HEK293 (cell line): ENCODE measurements around the gene FUOM.

Experiments
- AEBP2 ChIP-seq: fragments of 450-650 bp; formaldehyde crosslinking; IDR thresholded peaks from 2 replicates; pipeline ENCODE4 v1.5.1; 2016; ENCODE audit warnings: missing biosample characterization, missing genetic modification characterization, borderline replicate concordance
- GLIS1 ChIP-seq: fragments of 450-650 bp; formaldehyde crosslinking; IDR thresholded peaks from 2 replicates; pipeline ENCODE4 v1.5.1; 2016; ENCODE audit warnings: missing biosample characterization, missing genetic modification characterization
- HOXA7 ChIP-seq: sonication (generic); formaldehyde crosslinking; IDR thresholded peaks from 2 replicates; pipeline ENCODE4 v1.8.1; 2022; ENCODE audit warnings: missing genetic modification reagents, borderline replicate concordance
- MEIS1 ChIP-seq: sonication (generic); formaldehyde crosslinking; IDR thresholded peaks from 2 replicates; pipeline ENCODE4 v1.8.1; 2022; ENCODE audit warnings: missing genetic modification reagents, mild to moderate bottlenecking, borderline replicate concordance
- MYNN ChIP-seq: fragments of 450-650 bp; formaldehyde crosslinking; IDR thresholded peaks from 2 replicates; pipeline ENCODE4 v1.5.1; 2016; ENCODE audit warnings: missing biosample characterization, missing genetic modification characterization, borderline replicate concordance
- OSR2 ChIP-seq: fragments of 450-650 bp; formaldehyde crosslinking; IDR thresholded peaks from 2 replicates; pipeline ENCODE4 v1.5.1; 2016; ENCODE audit warnings: missing biosample characterization, missing genetic modification characterization
- OVOL3 ChIP-seq: fragments of 450-650 bp; formaldehyde crosslinking; IDR thresholded peaks from 2 replicates; pipeline ENCODE4 v1.5.1; 2016; ENCODE audit warnings: missing biosample characterization, missing genetic modification characterization
- REPIN1 ChIP-seq: fragments of 450-650 bp; formaldehyde crosslinking; IDR thresholded peaks from 2 replicates; pipeline ENCODE4 v1.5.1; 2017; ENCODE audit warnings: missing biosample characterization, missing genetic modification characterization, low read depth
- SCRT1 ChIP-seq: fragments of 450-650 bp; formaldehyde crosslinking; IDR thresholded peaks from 2 replicates; pipeline ENCODE4 v1.5.1; 2016; ENCODE audit warnings: missing biosample characterization, missing genetic modification characterization, borderline replicate concordance
- WT1 ChIP-seq: fragments of 450-650 bp; formaldehyde crosslinking; IDR thresholded peaks from 2 replicates; pipeline ENCODE4 v1.5.1; 2016; ENCODE audit warnings: missing biosample characterization, missing genetic modification characterization
- YY2 ChIP-seq: fragments of 450-650 bp; formaldehyde crosslinking; IDR thresholded peaks from 2 replicates; pipeline ENCODE4 v1.5.1; 2016; ENCODE audit warnings: missing biosample characterization, missing genetic modification characterization
- ZBTB1 ChIP-seq: fragments of 450-650 bp; formaldehyde crosslinking; IDR thresholded peaks from 2 replicates; pipeline ENCODE4 v1.5.1; 2016; ENCODE audit warnings: missing biosample characterization, missing genetic modification characterization
- ZBTB21 ChIP-seq: fragments of 450-650 bp; formaldehyde crosslinking; IDR thresholded peaks from 2 replicates; pipeline ENCODE4 v1.5.1; 2017; ENCODE audit warnings: missing biosample characterization, missing genetic modification characterization
- ZIC2 ChIP-seq: fragments of 450-650 bp; formaldehyde crosslinking; IDR thresholded peaks from 2 replicates; pipeline ENCODE4 v1.5.1; 2016; ENCODE audit warnings: missing biosample characterization, missing genetic modification characterization
- ZNF10 ChIP-seq: fragments of 450-650 bp; formaldehyde crosslinking; IDR thresholded peaks from 2 replicates; pipeline ENCODE4 v1.5.1; 2017; ENCODE audit warnings: missing biosample characterization, missing genetic modification characterization
- ZNF2 ChIP-seq: fragments of 450-650 bp; formaldehyde crosslinking; IDR thresholded peaks from 2 replicates; pipeline ENCODE4 v1.5.1; 2016; ENCODE audit warnings: missing biosample characterization, missing genetic modification characterization
- ZNF23 ChIP-seq: fragments of 450-650 bp; formaldehyde crosslinking; IDR thresholded peaks from 2 replicates; pipeline ENCODE4 v1.5.1; 2016; ENCODE audit warnings: missing biosample characterization, missing genetic modification characterization, borderline replicate concordance
- ZNF248 ChIP-seq: fragments of 450-650 bp; formaldehyde crosslinking; IDR thresholded peaks from 2 replicates; pipeline ENCODE4 v1.5.1; 2017; ENCODE audit warnings: missing biosample characterization, missing genetic modification characterization
- ZNF280C ChIP-seq: fragments of 450-650 bp; formaldehyde crosslinking; IDR thresholded peaks from 2 replicates; pipeline ENCODE4 v1.5.1; 2016; ENCODE audit warnings: missing biosample characterization, missing genetic modification characterization
- ZNF37A ChIP-seq: fragments of 450-650 bp; IDR thresholded peaks from 2 replicates; pipeline ENCODE4 v1.5.1; 2018; ENCODE audit warnings: missing biosample characterization, missing genetic modification characterization
- ZNF416 ChIP-seq: fragments of 450-650 bp; formaldehyde crosslinking; IDR thresholded peaks from 2 replicates; pipeline ENCODE4 v1.5.1; 2016; ENCODE audit warnings: missing biosample characterization, missing genetic modification characterization
- ZNF423 ChIP-seq: fragments of 450-650 bp; formaldehyde crosslinking; IDR thresholded peaks from 2 replicates; pipeline ENCODE4 v1.5.1; 2016; ENCODE audit warnings: missing biosample characterization, missing genetic modification characterization
- ZNF433 ChIP-seq: fragments of 450-650 bp; formaldehyde crosslinking; IDR thresholded peaks from 2 replicates; pipeline ENCODE4 v1.5.1; 2016; ENCODE audit warnings: missing biosample characterization, missing genetic modification characterization, low read depth
- ZNF501 ChIP-seq: fragments of 450-650 bp; formaldehyde crosslinking; IDR thresholded peaks from 2 replicates; pipeline ENCODE4 v1.5.1; 2016; ENCODE audit warnings: missing biosample characterization, missing genetic modification characterization
- ZNF571 ChIP-seq: fragments of 450-650 bp; formaldehyde crosslinking; IDR thresholded peaks from 2 replicates; pipeline ENCODE4 v1.5.0; 2017; ENCODE audit warnings: missing biosample characterization, missing genetic modification characterization
- ZNF596 ChIP-seq: fragments of 450-650 bp; IDR thresholded peaks from 2 replicates; pipeline ENCODE4 v1.5.0; 2018; ENCODE audit warnings: missing biosample characterization, mild to moderate bottlenecking, missing genetic modification characterization, moderate library complexity
- ZNF600 ChIP-seq: fragments of 450-650 bp; formaldehyde crosslinking; IDR thresholded peaks from 2 replicates; pipeline ENCODE4 v1.5.1; 2016; ENCODE audit warnings: missing biosample characterization, missing genetic modification characterization
- ZNF654 ChIP-seq: fragments of 450-650 bp; formaldehyde crosslinking; IDR thresholded peaks from 2 replicates; pipeline ENCODE4 v1.5.1; 2016; ENCODE audit warnings: low read depth, missing biosample characterization, missing genetic modification characterization
- ZNF837 ChIP-seq: fragments of 450-650 bp; formaldehyde crosslinking; IDR thresholded peaks from 2 replicates; pipeline ENCODE4 v1.5.1; 2016; ENCODE audit warnings: missing biosample characterization, missing genetic modification characterization
- TF ChIP-seq, protein P1 (sequence below): fragments of 450-650 bp; formaldehyde crosslinking; IDR thresholded peaks from 2 replicates; pipeline ENCODE4 v1.5.1; 2016; ENCODE audit warnings: missing biosample characterization, missing genetic modification characterization
- TF ChIP-seq, protein P2 (sequence below): fragments of 450-650 bp; formaldehyde crosslinking; optimal IDR thresholded peaks from 2 replicates; pipeline ENCODE3; 2016; ENCODE audit warnings: missing biosample characterization, mild to moderate bottlenecking, missing genetic modification characterization
- TF ChIP-seq, protein P3 (sequence below): fragments of 450-650 bp; formaldehyde crosslinking; IDR thresholded peaks from 2 replicates; pipeline ENCODE4 v1.5.1; 2017; ENCODE audit warnings: missing biosample characterization, missing genetic modification characterization
- TF ChIP-seq, protein P4 (sequence below): fragments of 450-650 bp; formaldehyde crosslinking; IDR thresholded peaks from 2 replicates; pipeline ENCODE4 v1.5.1; 2017; ENCODE audit warnings: missing biosample characterization, missing genetic modification characterization

The FUOM gene

DNA sequence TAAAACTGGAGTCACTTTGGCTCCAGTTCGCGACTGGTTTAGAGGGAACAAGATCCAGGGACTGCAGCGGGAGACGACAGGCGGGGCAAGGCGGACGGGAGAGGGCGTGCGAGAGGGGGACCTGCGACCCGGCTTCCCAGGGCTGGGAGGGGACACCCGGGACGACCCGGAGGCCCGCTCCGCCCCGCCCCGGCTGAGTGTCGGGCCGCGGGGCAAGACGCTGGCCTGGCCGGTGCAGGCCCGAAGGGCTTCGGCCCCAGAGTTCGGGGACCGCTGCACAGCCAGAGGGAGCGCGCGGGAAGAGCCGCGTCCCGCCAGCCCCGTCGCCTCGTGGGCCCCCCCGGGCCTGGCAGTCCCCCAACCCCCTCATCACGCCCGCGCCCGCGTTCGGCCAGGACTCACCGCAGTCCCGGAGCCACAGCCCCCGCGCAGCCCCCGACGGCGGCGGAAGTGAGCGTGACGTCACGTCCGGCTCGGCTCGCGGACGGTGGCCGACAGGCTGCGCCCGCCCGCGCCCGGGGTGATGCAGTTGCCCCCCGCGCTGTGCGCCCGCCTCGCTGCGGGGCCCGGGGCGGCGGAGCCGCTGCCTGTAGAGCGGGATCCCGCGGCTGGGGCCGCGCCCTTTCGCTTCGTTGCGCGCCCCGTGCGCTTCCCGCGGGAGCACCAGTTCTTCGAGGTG lies 49.3 kb downstream of the FUOM start, which contains the start of the genes TUBGCP2 and ZNF511 (continued):
- TF ChIP-seq REPIN1 (no peak), MEIS1 (CRISPR knock-in tag) (no peak), WT1 (tag by site-specific recombination) (no peak), ZNF37A (tag by site-specific recombination) (no peak; the same call in 1 of the 2 replicates), ZNF423 (no peak), ZNF596 (tag by site-specific recombination) (0 out of 2 replicates have a peak, but pooled peaks have one; percentile 28), ZNF571 (tag by site-specific recombination) (no peak), GLIS1 (peak; percentile 54; the same call in 1 of the 2 replicates), ZNF10 (tag by site-specific recombination) (no peak), ZNF248 (no peak), SCRT1 (tag by site-specific recombination) (no peak), OVOL3 (tag by site-specific recombination) (no peak), ZNF501 (tag by site-specific recombination) (no peak), ZBTB21 (no peak), AEBP2 (tag by site-specific recombination) (no peak), OSR2 (no peak), YY2 (tag by site-specific recombination) (no peak), HOXA7 (CRISPR knock-in tag) (no peak), ZNF837 (tag by site-specific recombination) (no peak), MYNN (tag by site-specific recombination) (peak; percentile 32; the same call in 1 of the 2 replicates), ZNF433 (tag by site-specific recombination) (no peak), ZNF600 (tag by site-specific recombination) (no peak), ZNF416 (tag by site-specific recombination) (no peak), ZNF2 (tag by site-specific recombination) (no peak), ZNF23 (tag by site-specific recombination) (no peak), ZIC2 (tag by site-specific recombination) (no peak), ZNF280C (no peak), ZBTB1 (tag by site-specific recombination) (no peak), ZNF654 (tag by site-specific recombination) (no peak)
- TF ChIP-seq, protein P1, sequence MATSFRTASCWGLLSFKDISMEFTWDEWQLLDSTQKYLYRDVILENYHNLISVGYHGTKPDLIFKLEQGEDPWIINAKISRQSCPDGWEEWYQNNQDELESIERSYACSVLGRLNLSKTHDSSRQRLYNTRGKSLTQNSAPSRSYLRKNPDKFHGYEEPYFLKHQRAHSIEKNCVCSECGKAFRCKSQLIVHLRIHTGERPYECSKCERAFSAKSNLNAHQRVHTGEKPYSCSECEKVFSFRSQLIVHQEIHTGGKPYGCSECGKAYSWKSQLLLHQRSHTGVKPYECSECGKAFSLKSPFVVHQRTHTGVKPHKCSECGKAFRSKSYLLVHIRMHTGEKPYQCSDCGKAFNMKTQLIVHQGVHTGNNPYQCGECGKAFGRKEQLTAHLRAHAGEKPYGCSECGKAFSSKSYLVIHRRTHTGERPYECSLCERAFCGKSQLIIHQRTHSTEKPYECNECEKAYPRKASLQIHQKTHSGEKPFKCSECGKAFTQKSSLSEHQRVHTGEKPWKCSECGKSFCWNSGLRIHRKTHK (tag by site-specific recombination), result no peak
- TF ChIP-seq, protein P2, sequence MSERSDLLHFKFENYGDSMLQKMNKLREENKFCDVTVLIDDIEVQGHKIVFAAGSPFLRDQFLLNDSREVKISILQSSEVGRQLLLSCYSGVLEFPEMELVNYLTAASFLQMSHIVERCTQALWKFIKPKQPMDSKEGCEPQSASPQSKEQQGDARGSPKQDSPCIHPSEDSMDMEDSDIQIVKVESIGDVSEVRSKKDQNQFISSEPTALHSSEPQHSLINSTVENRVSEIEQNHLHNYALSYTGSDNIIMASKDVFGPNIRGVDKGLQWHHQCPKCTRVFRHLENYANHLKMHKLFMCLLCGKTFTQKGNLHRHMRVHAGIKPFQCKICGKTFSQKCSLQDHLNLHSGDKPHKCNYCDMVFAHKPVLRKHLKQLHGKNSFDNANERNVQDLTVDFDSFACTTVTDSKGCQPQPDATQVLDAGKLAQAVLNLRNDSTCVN (tag by site-specific recombination), result peak; percentile 81
- TF ChIP-seq, protein P3, sequence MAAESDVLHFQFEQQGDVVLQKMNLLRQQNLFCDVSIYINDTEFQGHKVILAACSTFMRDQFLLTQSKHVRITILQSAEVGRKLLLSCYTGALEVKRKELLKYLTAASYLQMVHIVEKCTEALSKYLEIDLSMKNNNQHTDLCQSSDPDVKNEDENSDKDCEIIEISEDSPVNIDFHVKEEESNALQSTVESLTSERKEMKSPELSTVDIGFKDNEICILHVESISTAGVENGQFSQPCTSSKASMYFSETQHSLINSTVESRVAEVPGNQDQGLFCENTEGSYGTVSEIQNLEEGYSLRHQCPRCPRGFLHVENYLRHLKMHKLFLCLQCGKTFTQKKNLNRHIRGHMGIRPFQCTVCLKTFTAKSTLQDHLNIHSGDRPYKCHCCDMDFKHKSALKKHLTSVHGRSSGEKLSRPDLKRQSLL (tag by site-specific recombination), result no peak
- TF ChIP-seq, protein P4, sequence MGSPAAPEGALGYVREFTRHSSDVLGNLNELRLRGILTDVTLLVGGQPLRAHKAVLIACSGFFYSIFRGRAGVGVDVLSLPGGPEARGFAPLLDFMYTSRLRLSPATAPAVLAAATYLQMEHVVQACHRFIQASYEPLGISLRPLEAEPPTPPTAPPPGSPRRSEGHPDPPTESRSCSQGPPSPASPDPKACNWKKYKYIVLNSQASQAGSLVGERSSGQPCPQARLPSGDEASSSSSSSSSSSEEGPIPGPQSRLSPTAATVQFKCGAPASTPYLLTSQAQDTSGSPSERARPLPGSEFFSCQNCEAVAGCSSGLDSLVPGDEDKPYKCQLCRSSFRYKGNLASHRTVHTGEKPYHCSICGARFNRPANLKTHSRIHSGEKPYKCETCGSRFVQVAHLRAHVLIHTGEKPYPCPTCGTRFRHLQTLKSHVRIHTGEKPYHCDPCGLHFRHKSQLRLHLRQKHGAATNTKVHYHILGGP (tag by site-specific recombination), result no peak
